CD4-positive, alpha-beta T cell treated with Interleukin-4 for 1 hour (primary cell): ENCODE results near the gene F8.

Source experiments
- DNase-seq, 2 donors: peaks; one replicate each; pipeline ENCODE4 v3.0.0-alpha.2; 2020 to 2022

Gene F8

DNA sequence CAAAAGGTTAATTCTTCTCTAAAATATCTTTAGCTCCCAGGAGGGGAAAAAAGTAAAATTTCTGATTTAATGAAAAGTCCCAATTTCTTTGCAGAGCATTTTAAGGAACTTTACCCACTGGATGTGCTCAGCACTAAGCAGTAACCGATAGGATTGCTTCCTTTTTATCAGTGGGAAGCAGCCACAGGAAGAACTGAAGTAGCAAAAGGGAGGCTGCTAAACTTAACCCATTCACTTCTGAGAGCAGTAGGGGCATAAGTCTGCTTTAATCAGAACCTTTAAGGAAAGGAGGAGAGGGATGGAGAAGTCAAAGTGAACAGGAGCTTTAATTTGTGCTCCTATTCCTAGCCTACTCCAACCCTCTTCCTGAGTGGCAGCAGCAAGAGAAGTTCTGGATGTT lies at the start of gene F8:
Gene F8 (minus strand): TSS at position 139 of the 400 bp plus-strand sequence. CDS start 171 bp downstream, outside the sequence.
- DNase-seq, result no peak

DNA sequence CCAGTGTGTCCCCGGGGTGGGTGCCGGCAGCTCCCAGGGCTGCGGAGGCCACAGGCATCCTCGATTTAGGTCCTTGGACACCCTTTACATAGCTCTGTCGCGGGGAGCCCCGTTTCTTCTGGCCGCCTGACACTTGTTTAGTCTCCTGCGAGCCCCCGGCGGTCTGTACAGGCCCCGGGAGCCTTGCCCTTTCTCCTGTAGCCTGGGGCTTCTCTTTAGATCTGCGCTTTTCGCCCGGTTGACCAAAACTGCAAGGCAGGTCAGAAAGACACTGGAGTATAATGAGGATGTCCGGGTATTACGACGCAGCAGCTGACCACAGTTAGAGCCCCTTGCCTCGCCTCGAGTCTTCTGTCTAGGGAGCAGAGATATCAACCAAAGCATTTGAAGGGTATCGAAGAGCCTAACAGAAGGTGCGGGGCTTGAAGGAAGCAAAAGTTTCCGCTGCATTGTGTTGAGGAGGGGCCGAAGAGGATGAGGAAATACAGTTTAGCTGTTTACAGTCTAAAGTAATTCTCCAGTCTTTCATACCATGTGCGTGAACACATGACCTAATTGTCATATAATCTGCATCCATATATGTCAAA lies 49.3 kb upstream of the F8 start:
- no peak for DNase-seq

DNA sequence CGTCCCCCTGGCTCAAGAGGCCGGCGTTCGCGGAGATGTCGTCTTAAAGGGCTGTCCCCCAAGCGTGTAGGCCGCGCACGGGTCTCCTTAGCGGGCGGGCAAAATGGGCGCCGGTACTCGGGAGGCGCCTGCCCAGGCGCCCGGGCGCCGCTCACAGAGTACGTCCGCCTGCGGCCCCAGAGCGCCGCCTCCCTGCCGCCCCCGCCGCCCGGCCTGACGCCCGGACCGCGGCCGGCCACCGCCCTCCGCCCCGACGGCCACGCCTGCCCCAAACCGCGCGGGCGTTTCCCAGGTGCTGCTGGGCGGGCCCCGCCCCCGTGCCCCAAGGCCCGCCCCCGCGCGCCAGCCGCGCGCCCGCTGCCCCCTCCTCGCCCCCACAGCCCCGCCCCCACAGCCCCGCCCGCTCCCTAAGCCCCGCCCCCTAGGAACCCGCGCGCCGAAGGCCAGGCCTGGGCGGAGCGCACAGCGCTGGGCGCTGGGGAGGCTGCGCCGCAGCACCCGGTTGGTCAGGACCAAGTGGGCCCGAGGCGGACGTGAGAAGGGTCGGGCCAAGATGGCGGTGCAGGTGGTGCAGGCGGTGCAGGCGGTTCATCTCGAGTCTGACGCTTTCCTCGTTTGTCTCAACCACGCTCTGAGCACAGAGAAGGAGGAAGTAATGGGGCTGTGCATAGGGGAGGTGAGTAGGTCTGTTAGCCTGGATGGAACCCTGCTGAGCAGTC lies 48.6 kb upstream of the F8 start, which contains the start of the genes BRCC3, CMC4 and MTCP1:
Gene BRCC3 (plus strand): TSS at position 534 of the 719 bp plus-strand sequence. CDS start 20 bp downstream, at position 554.
Gene CMC4 (minus strand): TSS at position 162 of the 719 bp plus-strand sequence. CDS start 7,113 bp downstream, outside the sequence.
Gene MTCP1 (minus strand): TSS at position 162 of the 719 bp plus-strand sequence. CDS start 5,126 bp downstream, outside the sequence.
- peak; percentile 82 to 83 for DNase-seq

- DNase-seq, result no peak
These were observed 48.1 kb upstream of the F8 start for GRCh38 chrX:155070663-155070974.

GRCh38 chrX:155070038-155070437 lies 47.5 kb upstream of the F8 start:
- DNase-seq, result no peak

- no peak for DNase-seq
These were observed 46.9 kb upstream of the F8 start for GRCh38 chrX:155069414-155069813.

DNA sequence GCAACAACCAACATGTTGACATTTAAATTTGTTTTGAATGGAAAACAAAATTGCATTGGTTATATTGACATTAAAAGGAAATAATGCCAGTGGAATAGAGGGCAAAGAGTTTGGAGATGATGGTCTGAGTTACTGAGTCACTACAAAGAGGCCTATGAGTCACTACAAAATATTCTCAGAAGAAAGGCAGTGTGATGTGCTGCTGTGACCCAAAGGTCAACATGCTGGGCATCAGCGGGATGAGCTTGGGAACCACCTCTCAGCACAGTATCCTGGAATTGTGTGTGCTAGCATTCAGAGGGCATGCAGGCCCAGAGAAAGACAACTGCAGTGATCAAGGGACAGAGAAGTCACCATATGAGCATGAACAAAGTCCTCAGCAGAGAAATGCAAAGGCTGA lies 45.6 kb upstream of the F8 start:
- DNase-seq, result no peak

DNA sequence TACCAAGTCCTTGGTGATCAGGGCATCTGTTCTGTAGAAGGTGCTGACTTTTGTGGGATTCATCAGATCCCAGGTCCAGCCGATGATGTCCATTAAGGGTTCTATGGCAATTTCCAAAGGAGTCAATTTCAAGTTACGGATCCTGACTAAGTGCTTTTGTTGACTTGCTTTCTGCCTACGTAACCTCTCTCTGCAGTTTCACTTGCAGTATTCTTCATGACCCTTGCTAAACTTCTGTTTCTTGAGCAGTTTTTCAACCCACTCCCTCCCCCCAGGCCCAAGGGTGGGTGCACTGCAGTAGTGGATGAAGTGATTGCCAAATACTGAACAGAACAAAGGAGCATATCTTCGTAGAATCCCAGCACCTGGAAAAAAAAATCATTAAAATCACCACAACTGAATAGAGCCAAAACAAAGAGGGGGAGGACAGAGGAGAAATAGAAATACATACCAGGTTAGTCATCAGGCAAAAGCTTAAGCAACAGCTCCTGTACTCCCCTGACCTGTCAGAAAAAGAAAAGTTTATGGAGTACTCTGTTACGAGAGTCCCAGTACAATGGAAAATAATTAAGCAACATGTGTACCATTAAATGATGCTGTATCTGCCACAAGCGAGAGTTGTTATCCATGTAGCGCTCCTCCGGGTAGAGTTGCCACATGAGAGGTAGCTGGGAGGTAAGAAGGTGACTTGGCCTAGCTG lies 42.7 kb upstream of the F8 start:
- no peak for DNase-seq

DNA sequence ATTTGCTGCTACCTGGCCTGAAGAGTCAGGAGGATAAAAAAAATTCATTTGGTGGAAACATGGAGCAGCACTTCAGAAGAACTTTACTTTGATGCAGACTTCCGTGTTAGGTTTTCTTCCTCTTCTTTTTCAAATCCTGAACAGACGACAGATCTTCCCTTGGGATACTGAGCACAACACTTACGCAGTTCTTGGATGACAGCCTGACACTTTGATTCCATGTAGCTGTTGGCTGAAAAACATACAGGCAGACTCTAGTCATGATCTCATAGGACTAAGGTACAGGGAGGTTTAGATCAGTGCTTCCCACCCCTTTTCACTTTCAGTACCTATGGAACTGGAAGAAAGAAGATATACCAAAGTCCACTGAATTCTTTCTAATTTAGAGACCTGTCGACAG lies 39.2 kb upstream of the F8 start:
- DNase-seq, result no peak

- peak; percentile 55 to 59 for DNase-seq
These were observed 34.6 kb upstream of the F8 start for GRCh38 chrX:155056877-155057792.

DNA sequence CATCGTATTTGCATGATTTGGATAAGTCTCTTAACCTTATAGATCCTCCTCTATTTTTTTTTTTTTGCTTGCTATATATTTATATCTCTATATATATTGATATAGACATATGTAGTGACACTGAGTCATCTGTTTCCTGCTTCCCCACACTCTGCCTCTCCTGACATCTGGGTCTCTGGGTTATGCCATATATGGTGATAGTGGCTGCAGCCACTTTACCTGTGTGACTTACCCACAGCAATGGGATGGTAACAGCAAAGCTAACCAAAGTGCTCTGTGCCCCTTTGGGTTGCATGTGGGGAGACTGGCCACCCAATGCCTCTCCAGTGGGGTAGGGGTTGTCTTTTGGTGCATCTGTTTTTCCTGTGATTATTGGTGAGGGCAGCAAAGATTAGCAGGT lies 33.9 kb upstream of the F8 start:
- DNase-seq, result peak in 1 of 2 donors; percentile 15

- DNase-seq, result no peak
These were observed 33.0 kb upstream of the F8 start for GRCh38 chrX:155055494-155055893.

- DNase-seq, result no peak
These were observed 31.7 kb upstream of the F8 start for GRCh38 chrX:155054255-155054654.

GRCh38 chrX:155053656-155054055 lies 31.1 kb upstream of the F8 start:
- no peak for DNase-seq

GRCh38 chrX:155052738-155053498 lies 30.4 kb upstream of the F8 start:
- DNase-seq, result no peak

GRCh38 chrX:155048977-155049619 lies 26.6 kb upstream of the F8 start:
- peak; percentile 42 to 46 for DNase-seq

- no peak for DNase-seq
These were observed 24.4 kb upstream of the F8 start for GRCh38 chrX:155046811-155047528.

DNA sequence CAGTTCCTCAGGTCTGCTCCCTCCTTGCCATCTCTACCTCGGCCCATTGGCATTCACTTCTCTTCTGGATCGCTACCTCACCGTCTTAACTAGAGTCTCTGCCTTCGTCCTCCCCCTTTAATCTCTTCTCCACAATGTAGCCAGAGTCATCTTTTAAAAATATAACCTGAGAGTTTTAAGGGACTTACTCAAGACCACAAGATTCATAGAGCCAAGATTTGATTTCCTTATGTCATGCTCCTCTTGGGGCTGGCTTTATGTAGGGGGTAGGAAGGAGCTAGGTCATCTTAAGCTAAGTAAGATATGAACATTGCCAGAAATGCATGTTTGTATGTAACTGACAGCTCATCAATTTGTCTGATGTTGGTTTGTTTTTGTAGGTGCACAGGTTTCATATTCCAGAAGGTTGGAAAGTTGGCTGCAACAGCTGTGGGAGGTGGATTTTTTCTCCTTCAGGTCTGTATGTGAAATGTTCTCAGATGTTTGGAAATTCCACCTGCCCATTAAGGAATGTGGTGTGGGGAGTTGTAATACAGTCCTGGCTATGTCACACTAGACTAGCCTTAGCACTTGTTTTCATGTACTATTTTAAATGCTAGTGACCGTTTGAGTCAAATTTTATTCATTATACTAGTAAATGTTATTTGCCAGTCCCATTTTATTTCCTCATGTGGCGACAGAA lies 23.7 kb upstream of the F8 start:
- DNase-seq, result no peak

- DNase-seq, result no peak
These were observed 13.2 kb upstream of the F8 start for GRCh38 chrX:155035688-155036087.

DNA sequence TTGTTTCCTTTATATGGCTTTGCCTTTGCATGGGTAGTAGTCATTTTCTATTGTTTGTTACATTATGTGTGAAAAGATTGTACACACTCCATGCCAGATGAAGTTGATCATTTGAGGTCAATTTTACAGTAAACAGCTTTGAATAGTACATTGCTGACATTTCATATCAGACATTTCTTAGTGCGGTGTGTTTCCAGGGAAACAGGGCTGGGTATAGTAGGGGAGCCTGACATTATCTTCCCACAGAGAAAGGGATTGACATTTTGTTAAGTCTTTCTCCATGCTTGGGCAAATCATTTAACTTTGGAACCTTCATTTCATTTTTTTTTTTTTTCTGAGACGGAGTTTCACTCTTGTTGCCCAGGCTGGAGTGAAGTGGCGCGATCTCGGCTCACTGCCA lies 9.1 kb upstream of the F8 start:
- DNase-seq, result no peak
